Measurements from ENCODE around the gene CBX8.

DNA sequence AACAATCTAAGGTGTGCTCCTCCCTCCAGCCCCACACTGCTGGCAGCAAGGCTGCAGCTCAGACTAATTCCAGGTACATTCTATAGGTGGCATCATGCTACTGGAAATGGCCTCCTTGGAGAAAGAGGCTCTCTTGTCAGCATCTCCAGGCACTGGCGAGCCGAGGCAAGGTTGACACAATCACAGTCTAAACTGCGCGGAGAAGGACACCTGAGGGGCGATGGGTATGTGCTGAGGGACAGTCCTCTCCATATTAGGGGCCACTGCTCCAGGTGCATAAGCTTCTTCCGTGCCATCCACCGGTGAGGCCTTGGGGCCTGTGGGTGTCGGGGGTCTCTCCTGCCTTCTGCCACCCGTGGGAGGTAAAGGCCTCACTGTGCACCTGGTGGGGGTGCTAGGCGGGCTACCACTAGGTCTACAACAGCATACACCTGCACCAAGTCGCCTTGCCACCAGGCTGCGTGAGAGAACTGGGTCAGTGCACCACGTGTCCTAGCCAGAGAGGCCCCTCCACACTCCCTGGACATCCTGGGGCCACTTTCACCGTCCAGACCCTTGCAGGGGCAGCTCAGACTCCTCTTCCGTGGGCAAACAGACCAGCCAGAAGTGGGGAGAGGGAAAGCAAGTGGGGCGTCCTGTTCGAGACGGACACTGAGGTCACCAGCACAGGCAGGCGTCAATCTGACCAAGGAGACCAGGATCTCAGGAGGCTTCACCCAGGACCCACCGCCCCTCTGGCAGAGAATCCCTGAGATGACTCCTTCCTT is 12.1 kb upstream of the CBX8 start:
- TF ChIP-seq POLR2A (IDR thresholded peaks at IDR 0.05) (no peak), POLR2AphosphoS5 (IDR thresholded peaks at IDR 0.05) (no peak)
- TF ChIP-seq, protein P1, sequence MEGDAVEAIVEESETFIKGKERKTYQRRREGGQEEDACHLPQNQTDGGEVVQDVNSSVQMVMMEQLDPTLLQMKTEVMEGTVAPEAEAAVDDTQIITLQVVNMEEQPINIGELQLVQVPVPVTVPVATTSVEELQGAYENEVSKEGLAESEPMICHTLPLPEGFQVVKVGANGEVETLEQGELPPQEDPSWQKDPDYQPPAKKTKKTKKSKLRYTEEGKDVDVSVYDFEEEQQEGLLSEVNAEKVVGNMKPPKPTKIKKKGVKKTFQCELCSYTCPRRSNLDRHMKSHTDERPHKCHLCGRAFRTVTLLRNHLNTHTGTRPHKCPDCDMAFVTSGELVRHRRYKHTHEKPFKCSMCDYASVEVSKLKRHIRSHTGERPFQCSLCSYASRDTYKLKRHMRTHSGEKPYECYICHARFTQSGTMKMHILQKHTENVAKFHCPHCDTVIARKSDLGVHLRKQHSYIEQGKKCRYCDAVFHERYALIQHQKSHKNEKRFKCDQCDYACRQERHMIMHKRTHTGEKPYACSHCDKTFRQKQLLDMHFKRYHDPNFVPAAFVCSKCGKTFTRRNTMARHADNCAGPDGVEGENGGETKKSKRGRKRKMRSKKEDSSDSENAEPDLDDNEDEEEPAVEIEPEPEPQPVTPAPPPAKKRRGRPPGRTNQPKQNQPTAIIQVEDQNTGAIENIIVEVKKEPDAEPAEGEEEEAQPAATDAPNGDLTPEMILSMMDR (IDR thresholded peaks at IDR 0.05): peak in 1 of 2 donors; percentile 35
